Fibroblast of the conjunctiva (primary cell): Measurements from ENCODE around the gene ANTKMT.

Experiments used
- DNase-seq: peaks from one replicate; pipeline ENCODE4 v3.0.0-alpha.2; 2010; ENCODE audit warnings: low read depth

Gene ANTKMT

GRCh38 chr16:700684-701584, 20.0 kb upstream of the ANTKMT start:
- DNase-seq: no peak

DNA sequence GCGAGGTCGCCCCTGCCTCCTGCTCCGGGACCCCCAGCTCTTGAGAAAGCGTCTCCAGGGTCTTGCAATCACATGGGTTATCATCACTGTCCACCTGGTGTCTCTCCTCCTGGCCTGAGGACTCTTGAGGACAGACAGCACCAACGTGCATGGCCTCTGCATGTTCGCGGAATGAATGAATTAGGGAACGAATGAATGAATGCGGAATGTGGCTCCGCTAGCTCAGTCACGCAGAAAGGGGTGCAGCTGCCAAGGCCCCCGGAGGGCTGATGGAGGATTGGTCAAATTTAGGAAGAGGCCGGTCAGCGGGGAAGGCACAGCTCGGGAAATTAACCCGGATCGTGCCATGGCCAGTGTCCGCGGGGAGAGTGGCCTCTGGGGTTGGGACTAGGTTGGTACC, 18.6 kb upstream of the ANTKMT start:
- DNase-seq: no peak

- no peak for DNase-seq
Measured at GRCh38 chr16:703406-703805, 17.5 kb upstream of the ANTKMT start.

DNA sequence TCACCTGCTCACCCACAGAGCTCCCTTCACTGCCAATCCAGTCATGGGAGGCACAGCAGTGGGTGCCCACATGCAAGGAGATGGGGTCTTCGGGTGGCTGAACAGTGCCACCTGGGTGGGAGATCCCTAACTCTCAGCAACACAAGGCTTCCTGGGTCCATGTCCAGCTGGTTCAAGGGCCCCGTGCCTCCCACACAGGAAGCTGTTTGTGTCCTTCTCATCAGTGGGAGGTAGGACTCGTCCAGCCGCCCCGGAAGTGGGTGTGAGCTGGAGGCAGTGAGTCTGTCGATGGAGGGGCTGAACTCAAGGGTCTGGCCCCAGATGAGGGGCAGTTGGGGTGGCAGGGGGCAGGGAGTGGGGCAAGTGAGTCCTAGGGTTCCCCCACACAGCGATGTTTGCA, 16.9 kb upstream of the ANTKMT start:
- DNase-seq: no peak

- no peak for DNase-seq
Measured at GRCh38 chr16:704552-705380, 16.2 kb upstream of the ANTKMT start.

- no peak for DNase-seq
Measured at GRCh38 chr16:705431-706188, 15.3 kb upstream of the ANTKMT start, which contains the start of gene FBXL16. TSS of gene FBXL16 (minus strand) at chr16:705801. CDS start at chr16:697405, 8,396 bp downstream.

- DNase-seq: no peak
Measured at GRCh38 chr16:706189-707061, 14.5 kb upstream of the ANTKMT start.

DNA sequence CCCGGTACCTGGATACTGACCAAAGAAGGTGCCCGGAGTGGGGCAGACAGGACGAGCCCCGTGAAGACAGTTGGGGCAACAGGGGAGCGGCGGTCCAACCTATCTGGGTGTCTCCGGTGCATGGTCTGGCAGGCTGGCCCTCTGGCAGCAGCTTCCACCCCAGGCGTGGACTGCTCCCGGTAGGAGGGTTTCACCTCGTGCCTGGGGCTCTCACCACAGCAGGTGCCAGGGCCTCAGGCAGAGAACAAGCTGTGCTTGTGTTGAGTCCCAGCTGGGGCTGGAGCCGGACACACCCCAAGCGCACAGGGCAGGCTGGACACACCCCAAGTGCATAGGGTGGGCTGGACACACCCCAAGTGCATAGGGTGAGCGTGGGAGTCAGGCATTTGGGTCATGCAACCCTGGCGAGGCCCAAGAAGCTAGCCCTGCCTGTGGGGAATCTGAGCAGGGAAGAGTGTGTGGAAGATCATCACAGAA, 13.8 kb upstream of the ANTKMT start:
- no peak for DNase-seq

DNA sequence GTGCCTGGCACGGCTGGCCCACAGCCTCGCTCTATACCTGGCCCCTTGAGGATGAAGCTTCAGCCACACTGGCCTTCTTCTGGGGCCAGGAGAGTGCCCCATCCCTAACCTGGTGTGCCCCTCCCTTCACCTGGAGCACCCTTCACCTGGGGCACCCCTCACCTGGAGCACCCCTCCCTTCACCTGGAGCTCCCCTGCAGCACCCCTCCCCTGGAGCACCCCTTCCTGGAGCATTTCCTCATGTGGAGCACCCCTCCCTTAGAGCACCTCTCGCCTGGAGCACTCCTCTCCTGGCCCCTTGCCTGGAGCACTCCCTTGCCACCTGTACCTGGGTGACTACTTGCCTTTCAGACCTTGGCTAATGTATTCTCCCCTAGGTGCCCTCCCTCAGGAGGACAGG, 12.9 kb upstream of the ANTKMT start:
- DNase-seq: no peak

DNA sequence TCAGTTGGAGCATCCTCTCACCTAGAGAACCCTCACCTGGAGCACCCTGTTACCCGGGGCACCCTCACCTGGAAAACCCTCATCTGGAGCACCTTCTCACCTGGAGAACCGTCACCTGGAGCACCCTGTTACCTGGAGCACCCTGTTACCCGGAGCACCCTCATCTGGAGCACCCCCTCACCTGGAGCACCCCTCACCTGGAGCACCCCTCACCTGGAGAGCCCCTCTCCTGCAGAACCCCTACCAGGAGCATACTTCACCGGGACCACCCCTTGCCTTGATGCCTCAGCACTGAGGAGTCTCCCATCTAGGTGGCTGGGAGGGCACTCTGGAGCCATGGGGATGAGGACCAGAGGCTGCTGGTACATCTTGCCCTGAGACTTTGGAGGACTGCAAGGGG, 12.0 kb upstream of the ANTKMT start:
- DNase-seq: no peak

GRCh38 chr16:709566-710499, 11.1 kb upstream of the ANTKMT start:
- peak; percentile 49 for DNase-seq

GRCh38 chr16:710500-711075, 10.4 kb upstream of the ANTKMT start:
- DNase-seq: no peak

- DNase-seq: no peak
Measured at GRCh38 chr16:711084-711483, 9.9 kb upstream of the ANTKMT start.

- DNase-seq: peak; percentile 32
Measured at GRCh38 chr16:711548-712320, 9.2 kb upstream of the ANTKMT start.

GRCh38 chr16:712740-713250, 8.2 kb upstream of the ANTKMT start:
- DNase-seq: peak; percentile 73

GRCh38 chr16:714079-714478, 6.9 kb upstream of the ANTKMT start:
- DNase-seq: no peak

GRCh38 chr16:714558-715476, 6.1 kb upstream of the ANTKMT start, which contains the start of gene METRN:
TSS of gene METRN (plus strand) at chr16:715118. CDS start at chr16:715290, 172 bp downstream.
- DNase-seq: peak; percentile 48
